ENCODE measurements around the gene CLBA1. TPM values are rescaled to one million over a fixed set of nuclear protein-coding genes. Genes with fewer than 3 reads are reported as not detected.
"Not testable (repeated sequence)": the region's sequence is repeated elsewhere in the genome, so short reads cannot be mapped to it uniquely, and the experiment has no call there.

The CLBA1 gene
- total RNA-seq, 4 donors from 2014 or later, result 0.71 to 4.0 (median 3.3) TPM

DNA sequence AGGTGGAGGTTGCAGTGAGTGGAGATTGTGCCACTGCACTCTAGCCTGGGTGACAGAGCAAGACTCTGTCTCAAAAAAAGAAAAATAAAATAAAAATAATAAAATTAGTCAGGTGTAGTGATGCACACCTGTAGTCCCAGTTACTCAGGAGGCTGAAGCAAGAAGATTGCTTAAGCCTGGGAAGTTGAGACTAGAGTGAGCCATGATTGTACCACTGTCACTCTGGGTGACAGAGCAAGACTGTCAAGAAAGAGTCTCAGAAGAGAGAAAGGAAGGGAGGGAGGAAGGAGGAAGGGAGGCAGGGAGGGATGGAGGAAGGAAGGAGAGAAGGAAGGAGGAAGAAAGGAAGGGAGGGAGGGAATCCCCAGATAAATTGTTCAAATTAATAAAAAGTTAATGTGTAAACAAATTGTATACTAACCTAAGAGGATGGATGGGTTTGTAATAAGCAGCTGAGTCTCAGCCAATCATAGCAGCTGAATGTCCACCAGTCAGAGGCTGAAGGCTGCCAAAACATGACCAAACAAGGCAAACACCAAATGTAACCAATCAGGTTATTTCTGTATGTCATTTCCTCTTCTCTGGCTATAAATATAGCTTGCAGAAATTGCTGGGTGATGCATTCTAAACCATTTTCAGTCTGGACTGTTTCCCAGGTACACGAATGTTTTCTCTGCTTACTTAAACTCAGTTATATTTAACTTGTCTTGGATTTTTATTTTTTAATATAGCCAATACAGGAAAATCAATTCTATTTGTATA lies 41.4 kb downstream of the CLBA1 start:
- no peak overlapping the region for H3K27ac ChIP-seq
- no peaks in the 10 kb centered on the region for H3K36me3 ChIP-seq
- in situ Hi-C loops (cut with MboI; ENCODE audit: low sequenced_read_pairs in 4 of 4), result no loop called here
- H3K27me3 ChIP-seq, result peaks cover 0 to 6% (median 6%) of the 10 kb centered on the region in 3 donors
- no peak for DNase-seq
- intact Hi-C loops (cut with DNase I; ENCODE audit: low total_unique reads), result no loop called here
- H3K4me1 ChIP-seq, result peaks cover 3 to 4% of the 10 kb centered on the region in 2 donors
- no peak overlapping the region for H3K4me3 ChIP-seq
- TF ChIP-seq, protein P1, sequence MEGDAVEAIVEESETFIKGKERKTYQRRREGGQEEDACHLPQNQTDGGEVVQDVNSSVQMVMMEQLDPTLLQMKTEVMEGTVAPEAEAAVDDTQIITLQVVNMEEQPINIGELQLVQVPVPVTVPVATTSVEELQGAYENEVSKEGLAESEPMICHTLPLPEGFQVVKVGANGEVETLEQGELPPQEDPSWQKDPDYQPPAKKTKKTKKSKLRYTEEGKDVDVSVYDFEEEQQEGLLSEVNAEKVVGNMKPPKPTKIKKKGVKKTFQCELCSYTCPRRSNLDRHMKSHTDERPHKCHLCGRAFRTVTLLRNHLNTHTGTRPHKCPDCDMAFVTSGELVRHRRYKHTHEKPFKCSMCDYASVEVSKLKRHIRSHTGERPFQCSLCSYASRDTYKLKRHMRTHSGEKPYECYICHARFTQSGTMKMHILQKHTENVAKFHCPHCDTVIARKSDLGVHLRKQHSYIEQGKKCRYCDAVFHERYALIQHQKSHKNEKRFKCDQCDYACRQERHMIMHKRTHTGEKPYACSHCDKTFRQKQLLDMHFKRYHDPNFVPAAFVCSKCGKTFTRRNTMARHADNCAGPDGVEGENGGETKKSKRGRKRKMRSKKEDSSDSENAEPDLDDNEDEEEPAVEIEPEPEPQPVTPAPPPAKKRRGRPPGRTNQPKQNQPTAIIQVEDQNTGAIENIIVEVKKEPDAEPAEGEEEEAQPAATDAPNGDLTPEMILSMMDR (IDR thresholded peaks at IDR 0.05 in 4 of 5, conservative IDR thresholded peaks at IDR 0.05 in 1 of 5), result no peak
- H3K9me3 ChIP-seq, result no peaks in the 10 kb centered on the region
- no peak for ATAC-seq

DNA sequence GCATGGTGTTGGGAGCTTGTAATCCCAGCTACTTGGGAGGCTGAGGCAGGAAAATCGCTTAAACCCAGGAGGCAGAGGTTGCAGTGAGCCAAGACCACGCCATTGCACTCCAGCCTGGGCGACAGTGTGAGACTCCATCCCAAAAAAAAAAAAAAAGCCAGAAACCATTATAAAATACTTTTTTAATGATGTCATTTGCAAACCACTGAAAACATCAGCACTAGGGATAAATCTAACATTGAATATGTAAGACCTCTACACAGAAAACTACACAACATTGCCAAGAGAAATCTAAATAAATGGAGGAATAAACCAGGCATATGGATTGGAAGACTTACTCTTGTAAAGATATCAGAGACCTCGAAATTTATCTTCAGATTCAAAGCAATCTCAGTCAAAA lies 42.1 kb downstream of the CLBA1 start:
- H3K9me3 ChIP-seq; intact Hi-C loops (cut with DNase I; ENCODE audit: low total_unique reads); ATAC-seq; DNase-seq; in situ Hi-C loops (cut with MboI; ENCODE audit: low sequenced_read_pairs in 4 of 4); H3K36me3 ChIP-seq; H3K27me3 ChIP-seq; H3K4me3 ChIP-seq; H3K27ac ChIP-seq; H3K4me1 ChIP-seq: not testable (repeated sequence)

DNA sequence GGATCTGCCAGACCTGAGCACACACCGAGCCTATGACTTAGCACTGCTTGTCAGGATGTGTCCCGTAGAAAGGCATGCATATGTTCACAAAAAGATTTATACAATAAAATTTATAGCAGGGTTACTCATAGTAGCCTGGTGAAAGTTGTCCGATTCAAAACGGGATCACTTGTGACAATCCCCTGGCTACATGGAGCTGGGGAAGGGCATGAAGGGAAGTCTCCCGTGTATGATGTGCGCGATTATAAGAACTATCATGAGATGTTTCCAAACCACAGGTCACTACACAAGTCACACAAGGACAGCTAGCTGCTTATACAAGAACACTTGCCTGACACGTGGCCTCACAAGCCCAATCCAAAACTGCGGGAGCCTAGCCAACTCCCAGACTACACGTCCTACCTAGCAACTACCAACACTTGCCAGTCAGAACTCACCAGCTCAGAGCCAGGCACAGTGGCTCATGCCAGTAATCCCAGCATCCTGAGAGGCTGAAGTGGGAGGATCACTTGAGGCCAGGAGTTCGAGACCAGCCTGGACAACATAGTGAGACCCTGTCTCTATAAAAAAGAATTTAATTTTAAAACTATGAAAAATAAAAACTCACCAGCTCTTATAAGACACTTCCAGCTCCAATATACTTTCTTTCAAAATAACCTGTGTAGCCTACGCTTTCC lies 42.8 kb downstream of the CLBA1 start:
- H3K27me3 ChIP-seq, result peaks cover 6 to 14% (median 10%) of the 10 kb centered on the region in 3 donors
- intact Hi-C loops (cut with DNase I; ENCODE audit: low total_unique reads), result no loop called here
- in situ Hi-C loops (cut with MboI; ENCODE audit: low sequenced_read_pairs in 4 of 4), result no loop called here

DNA sequence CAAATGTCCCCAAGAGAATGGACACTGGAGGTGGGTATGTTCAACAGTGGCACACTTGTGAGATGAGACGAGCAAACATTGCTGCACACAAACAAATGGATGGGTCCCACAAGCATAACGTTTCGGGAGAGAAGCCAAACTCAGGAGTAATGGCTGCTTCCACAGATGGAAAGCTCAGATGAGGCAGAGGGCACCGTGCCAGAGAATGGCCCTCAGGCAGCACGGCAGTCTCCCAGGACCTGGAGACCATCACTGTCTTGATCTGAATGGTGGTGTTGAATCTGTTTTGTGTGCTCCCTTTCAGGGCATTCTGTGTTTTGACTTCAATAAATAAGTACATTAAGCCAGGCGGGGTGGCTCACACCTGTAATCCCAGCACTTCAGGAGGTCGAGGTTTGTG lies 43.8 kb downstream of the CLBA1 start:
- DNase-seq, result no peak
- no peak for ATAC-seq
- intact Hi-C loops (cut with DNase I; ENCODE audit: low total_unique reads) (no loop called here), in situ Hi-C loops (cut with MboI; ENCODE audit: low sequenced_read_pairs in 4 of 4) (no loop called here)
- Histone ChIP-seq H3K27ac (no peak overlapping the region), H3K36me3 (no peaks in the 10 kb centered on the region), H3K9me3 (no peaks in the 10 kb centered on the region), H3K27me3 (peaks cover 10 to 23% (median 20%) of the 10 kb centered on the region in 3 donors), H3K4me3 (no peak overlapping the region), H3K4me1 (no peaks in the 10 kb centered on the region)
- TF ChIP-seq, protein P1 (IDR thresholded peaks at IDR 0.05 in 4 of 5, conservative IDR thresholded peaks at IDR 0.05 in 1 of 5), result no peak
- no peak for TF ChIP-seq POLR2A (IDR thresholded peaks at IDR 0.05)

More for the DNA sequence above, 42.8 kb downstream of the CLBA1 start:
- Histone ChIP-seq H3K27ac (no peak overlapping the region), H3K9me3 (no peaks in the 10 kb centered on the region), H3K36me3 (no peaks in the 10 kb centered on the region), H3K4me1 (no peaks in the 10 kb centered on the region), H3K4me3 (no peak overlapping the region)
- no peak for TF ChIP-seq POLR2A (IDR thresholded peaks at IDR 0.05)
- TF ChIP-seq, protein P1 (IDR thresholded peaks at IDR 0.05 in 4 of 5, conservative IDR thresholded peaks at IDR 0.05 in 1 of 5), result no peak
- ATAC-seq (no peak), DNase-seq (no peak)

DNA sequence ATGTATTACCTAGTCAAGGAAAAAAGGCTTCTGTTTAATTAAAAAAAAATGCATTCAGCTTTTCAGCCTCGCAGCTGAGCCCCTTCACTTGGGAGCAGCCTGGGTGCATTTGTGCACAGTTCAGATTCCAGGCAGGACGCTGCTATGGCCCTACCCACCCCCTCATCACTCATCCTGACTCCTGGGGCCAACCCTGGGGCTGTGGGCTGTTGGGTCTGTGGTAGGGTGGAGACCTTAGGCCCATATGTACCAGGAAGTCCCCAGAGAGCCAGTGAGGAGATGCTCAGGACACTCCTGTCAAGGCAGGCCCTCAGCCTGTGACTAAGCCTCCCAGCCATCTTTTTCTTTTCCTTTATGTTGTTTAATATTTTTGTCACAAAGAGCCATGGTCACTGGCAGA lies 44.6 kb downstream of the CLBA1 start:
- TF ChIP-seq, protein P1 (IDR thresholded peaks at IDR 0.05 in 4 of 5, conservative IDR thresholded peaks at IDR 0.05 in 1 of 5), result no peak
- TF ChIP-seq POLR2A (IDR thresholded peaks at IDR 0.05), result no peak
- ATAC-seq (no peak), DNase-seq (no peak)
- in situ Hi-C loops (cut with MboI; ENCODE audit: low sequenced_read_pairs in 4 of 4), result no loop called here
- no peak overlapping the region for H3K4me3 ChIP-seq
- no peak overlapping the region for H3K27ac ChIP-seq
- no peaks in the 10 kb centered on the region for H3K36me3 ChIP-seq
- H3K9me3 ChIP-seq, result no peaks in the 10 kb centered on the region
- intact Hi-C loops (cut with DNase I; ENCODE audit: low total_unique reads), result no loop called here
- no peaks in the 10 kb centered on the region for H3K4me1 ChIP-seq
- H3K27me3 ChIP-seq, result peaks cover 10 to 26% (median 25%) of the 10 kb centered on the region in 3 donors

Data from gastrocnemius medialis (tissue), 4 donors.